ENCODE results near the gene SCN4A. TPM values are rescaled to one million over a fixed set of nuclear protein-coding genes. Genes with fewer than 3 reads are reported as not detected.

The SCN4A gene
- polyA plus RNA-seq, 1 donor from 2014 or later, result not detected

- no peaks in the 10 kb centered on the region for H3K9me3 ChIP-seq (ENCODE audit: low read length)
- no peaks in the 10 kb centered on the region for H4K20me1 ChIP-seq (ENCODE audit: insufficient read depth)
- H3K36me3 ChIP-seq (ENCODE audit: insufficient read depth, low read length), result no peaks in the 10 kb centered on the region
- TF ChIP-seq POLR2AphosphoS5 (IDR thresholded peaks at IDR 0.05), result no peak
- no peak for TF ChIP-seq TAF1 (IDR thresholded peaks at IDR 0.05; ENCODE audit: low read depth)
- TF ChIP-seq MXI1 (conservative IDR thresholded peaks at IDR 0.05; ENCODE audit: poor library complexity, severe bottlenecking), result no peak
- TF ChIP-seq, protein P1, sequence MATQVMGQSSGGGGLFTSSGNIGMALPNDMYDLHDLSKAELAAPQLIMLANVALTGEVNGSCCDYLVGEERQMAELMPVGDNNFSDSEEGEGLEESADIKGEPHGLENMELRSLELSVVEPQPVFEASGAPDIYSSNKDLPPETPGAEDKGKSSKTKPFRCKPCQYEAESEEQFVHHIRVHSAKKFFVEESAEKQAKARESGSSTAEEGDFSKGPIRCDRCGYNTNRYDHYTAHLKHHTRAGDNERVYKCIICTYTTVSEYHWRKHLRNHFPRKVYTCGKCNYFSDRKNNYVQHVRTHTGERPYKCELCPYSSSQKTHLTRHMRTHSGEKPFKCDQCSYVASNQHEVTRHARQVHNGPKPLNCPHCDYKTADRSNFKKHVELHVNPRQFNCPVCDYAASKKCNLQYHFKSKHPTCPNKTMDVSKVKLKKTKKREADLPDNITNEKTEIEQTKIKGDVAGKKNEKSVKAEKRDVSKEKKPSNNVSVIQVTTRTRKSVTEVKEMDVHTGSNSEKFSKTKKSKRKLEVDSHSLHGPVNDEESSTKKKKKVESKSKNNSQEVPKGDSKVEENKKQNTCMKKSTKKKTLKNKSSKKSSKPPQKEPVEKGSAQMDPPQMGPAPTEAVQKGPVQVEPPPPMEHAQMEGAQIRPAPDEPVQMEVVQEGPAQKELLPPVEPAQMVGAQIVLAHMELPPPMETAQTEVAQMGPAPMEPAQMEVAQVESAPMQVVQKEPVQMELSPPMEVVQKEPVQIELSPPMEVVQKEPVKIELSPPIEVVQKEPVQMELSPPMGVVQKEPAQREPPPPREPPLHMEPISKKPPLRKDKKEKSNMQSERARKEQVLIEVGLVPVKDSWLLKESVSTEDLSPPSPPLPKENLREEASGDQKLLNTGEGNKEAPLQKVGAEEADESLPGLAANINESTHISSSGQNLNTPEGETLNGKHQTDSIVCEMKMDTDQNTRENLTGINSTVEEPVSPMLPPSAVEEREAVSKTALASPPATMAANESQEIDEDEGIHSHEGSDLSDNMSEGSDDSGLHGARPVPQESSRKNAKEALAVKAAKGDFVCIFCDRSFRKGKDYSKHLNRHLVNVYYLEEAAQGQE (IDR thresholded peaks at IDR 0.05; ENCODE audit: borderline replicate concordance), result no peak
- TF ChIP-seq EZH2 (IDR thresholded peaks at IDR 0.05; ENCODE audit: borderline replicate concordance, insufficient read depth, low read length, poor library complexity, severe bottlenecking), result no peak
- no peaks in the 10 kb centered on the region for H3K27me3 ChIP-seq (ENCODE audit: insufficient read depth, low read depth, low read length)
- H3K27ac ChIP-seq (ENCODE audit: low read length), result no peak overlapping the region
- H3F3A ChIP-seq (ENCODE audit: insufficient read depth, low read length, poor library complexity, severe bottlenecking), result no peaks in the 10 kb centered on the region
- no peak overlapping the region for H3K9ac ChIP-seq (ENCODE audit: low read length)
- H3K4me2 ChIP-seq (ENCODE audit: low read length), result no peak overlapping the region
- H3K79me2 ChIP-seq (replicated peaks; ENCODE audit: insufficient read depth, low read length), result no peaks in the 10 kb centered on the region
- no peak overlapping the region for H2AFZ ChIP-seq (ENCODE audit: low read depth, low read length)
- no peak overlapping the region for H3K4me3 ChIP-seq (ENCODE audit: low read length)
- no peaks in the 10 kb centered on the region for H3K9me2 ChIP-seq (ENCODE audit: insufficient read depth, low read length)
These were observed 1.3 kb upstream of the SCN4A start for GRCh38 chr17:63973930-63974593.

DNA sequence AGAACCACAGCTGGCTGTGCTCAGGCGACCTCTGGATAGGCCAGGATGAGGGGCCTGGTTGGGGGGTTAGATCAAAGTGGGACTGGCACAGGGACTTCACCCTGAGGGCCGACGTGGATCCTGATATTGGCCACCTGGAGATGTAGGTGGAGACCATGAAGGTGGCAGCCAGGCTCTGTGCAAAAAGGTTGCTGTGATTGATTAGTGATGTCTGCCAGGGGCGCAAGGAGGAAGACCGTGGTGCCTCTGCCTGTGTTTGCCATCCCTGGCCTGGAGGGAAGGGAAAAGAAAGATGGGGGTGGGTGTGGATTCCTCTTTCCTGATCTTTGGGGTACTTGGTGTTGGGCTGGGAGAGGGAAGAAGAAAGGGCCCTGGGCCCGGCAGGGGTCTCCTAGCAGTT lies 529 bp upstream of the SCN4A start:
- Histone ChIP-seq H3K9ac (ENCODE audit: low read length) (no peak overlapping the region), H3K9me2 (ENCODE audit: insufficient read depth, low read length) (no peaks in the 10 kb centered on the region), H3K27me3 (ENCODE audit: insufficient read depth, low read depth, low read length) (no peaks in the 10 kb centered on the region), H3K27ac (ENCODE audit: low read length) (no peak overlapping the region), H3K4me2 (ENCODE audit: low read length) (no peak overlapping the region), H3F3A (ENCODE audit: insufficient read depth, low read length, poor library complexity, severe bottlenecking) (no peaks in the 10 kb centered on the region), H3K36me3 (ENCODE audit: insufficient read depth, low read length) (no peaks in the 10 kb centered on the region), H2AFZ (ENCODE audit: low read depth, low read length) (no peak overlapping the region), H3K4me3 (ENCODE audit: low read length) (no peak overlapping the region), H4K20me1 (ENCODE audit: insufficient read depth) (no peaks in the 10 kb centered on the region), H3K9me3 (ENCODE audit: low read length) (no peaks in the 10 kb centered on the region), H3K79me2 (replicated peaks; ENCODE audit: insufficient read depth, low read length) (no peaks in the 10 kb centered on the region)
- TF ChIP-seq TAF1 (IDR thresholded peaks at IDR 0.05; ENCODE audit: low read depth) (no peak), RAD21 (conservative IDR thresholded peaks at IDR 0.05) (no peak), EP300 (conservative IDR thresholded peaks at IDR 0.05; ENCODE audit: poor library complexity, severe bottlenecking) (no peak), SMC3 (conservative IDR thresholded peaks at IDR 0.05; ENCODE audit: poor library complexity) (no peak), EZH2 (IDR thresholded peaks at IDR 0.05; ENCODE audit: borderline replicate concordance, insufficient read depth, low read length, poor library complexity, severe bottlenecking) (no peak), MXI1 (conservative IDR thresholded peaks at IDR 0.05; ENCODE audit: poor library complexity, severe bottlenecking) (no peak), POLR2AphosphoS5 (IDR thresholded peaks at IDR 0.05) (no peak)
- TF ChIP-seq, protein P1 (IDR thresholded peaks at IDR 0.05; ENCODE audit: borderline replicate concordance), result no peak
- TF ChIP-seq, protein P2, sequence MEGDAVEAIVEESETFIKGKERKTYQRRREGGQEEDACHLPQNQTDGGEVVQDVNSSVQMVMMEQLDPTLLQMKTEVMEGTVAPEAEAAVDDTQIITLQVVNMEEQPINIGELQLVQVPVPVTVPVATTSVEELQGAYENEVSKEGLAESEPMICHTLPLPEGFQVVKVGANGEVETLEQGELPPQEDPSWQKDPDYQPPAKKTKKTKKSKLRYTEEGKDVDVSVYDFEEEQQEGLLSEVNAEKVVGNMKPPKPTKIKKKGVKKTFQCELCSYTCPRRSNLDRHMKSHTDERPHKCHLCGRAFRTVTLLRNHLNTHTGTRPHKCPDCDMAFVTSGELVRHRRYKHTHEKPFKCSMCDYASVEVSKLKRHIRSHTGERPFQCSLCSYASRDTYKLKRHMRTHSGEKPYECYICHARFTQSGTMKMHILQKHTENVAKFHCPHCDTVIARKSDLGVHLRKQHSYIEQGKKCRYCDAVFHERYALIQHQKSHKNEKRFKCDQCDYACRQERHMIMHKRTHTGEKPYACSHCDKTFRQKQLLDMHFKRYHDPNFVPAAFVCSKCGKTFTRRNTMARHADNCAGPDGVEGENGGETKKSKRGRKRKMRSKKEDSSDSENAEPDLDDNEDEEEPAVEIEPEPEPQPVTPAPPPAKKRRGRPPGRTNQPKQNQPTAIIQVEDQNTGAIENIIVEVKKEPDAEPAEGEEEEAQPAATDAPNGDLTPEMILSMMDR (IDR thresholded peaks at IDR 0.05; ENCODE audit: poor library complexity, severe bottlenecking), result no peak

Data from neural cell (in vitro differentiated cells).